Measurements from ENCODE around the gene KRT71.

KRT71 gene

GRCh38 chr12:52499806-52500560, 53.0 kb downstream of the KRT71 start:
- DNase-seq (ENCODE audit: low spot score) (no peak), ATAC-seq (ENCODE audit: low read depth) (no peak)
- TF ChIP-seq CTCF (IDR thresholded peaks at IDR 0.05; ENCODE audit: poor library complexity, severe bottlenecking): no peak
- Histone ChIP-seq H3K36me3 (ENCODE audit: low read depth) (no peaks in the 10 kb centered on the region), H3K4me1 (ENCODE audit: insufficient read depth, poor library complexity, severe bottlenecking) (peaks cover 34% of the 10 kb centered on the region), H3K27ac (ENCODE audit: poor library complexity, severe bottlenecking) (peak overlapping the region; percentile 35), H3K4me3 (ENCODE audit: severe bottlenecking) (no peak overlapping the region), H3K27me3 (ENCODE audit: insufficient read depth, poor library complexity, severe bottlenecking) (no peaks in the 10 kb centered on the region), H3K9me3 (ENCODE audit: severe bottlenecking) (peaks cover 3% of the 10 kb centered on the region)

GRCh38 chr12:52498946-52499345, 54.0 kb downstream of the KRT71 start:
- H3K4me1 ChIP-seq (ENCODE audit: insufficient read depth, poor library complexity, severe bottlenecking): peaks cover 38% of the 10 kb centered on the region
- no peaks in the 10 kb centered on the region for H3K27me3 ChIP-seq (ENCODE audit: insufficient read depth, poor library complexity, severe bottlenecking)
- peak overlapping the region; percentile 35 for H3K27ac ChIP-seq (ENCODE audit: poor library complexity, severe bottlenecking)
- no peaks in the 10 kb centered on the region for H3K36me3 ChIP-seq (ENCODE audit: low read depth)
- H3K4me3 ChIP-seq (ENCODE audit: severe bottlenecking): no peak overlapping the region
- no peak for TF ChIP-seq CTCF (IDR thresholded peaks at IDR 0.05; ENCODE audit: poor library complexity, severe bottlenecking)
- ATAC-seq (ENCODE audit: low read depth) (no peak), DNase-seq (ENCODE audit: low spot score) (no peak)
- peaks cover 3% of the 10 kb centered on the region for H3K9me3 ChIP-seq (ENCODE audit: severe bottlenecking)

- Histone ChIP-seq H3K4me3 (ENCODE audit: severe bottlenecking) (no peak overlapping the region), H3K27me3 (ENCODE audit: insufficient read depth, poor library complexity, severe bottlenecking) (no peaks in the 10 kb centered on the region), H3K4me1 (ENCODE audit: insufficient read depth, poor library complexity, severe bottlenecking) (peaks cover 44% of the 10 kb centered on the region), H3K27ac (ENCODE audit: poor library complexity, severe bottlenecking) (peak overlapping the region; percentile 100), H3K36me3 (ENCODE audit: low read depth) (no peaks in the 10 kb centered on the region), H3K9me3 (ENCODE audit: severe bottlenecking) (peaks cover 2% of the 10 kb centered on the region)
- TF ChIP-seq CTCF (IDR thresholded peaks at IDR 0.05; ENCODE audit: poor library complexity, severe bottlenecking): no peak
- ATAC-seq (ENCODE audit: low read depth) (no peak), DNase-seq (ENCODE audit: low spot score) (no peak)
These were observed 55.0 kb downstream of the KRT71 start for GRCh38 chr12:52497975-52498374.

- DNase-seq (ENCODE audit: low spot score) (no peak), ATAC-seq (ENCODE audit: low read depth) (peak; percentile 34)
- TF ChIP-seq CTCF (IDR thresholded peaks at IDR 0.05; ENCODE audit: poor library complexity, severe bottlenecking): no peak
- peak overlapping the region; percentile 100 for H3K27ac ChIP-seq (ENCODE audit: poor library complexity, severe bottlenecking)
- H3K4me3 ChIP-seq (ENCODE audit: severe bottlenecking): no peak overlapping the region
- H3K27me3 ChIP-seq (ENCODE audit: insufficient read depth, poor library complexity, severe bottlenecking): no peaks in the 10 kb centered on the region
- peaks cover 44% of the 10 kb centered on the region for H3K4me1 ChIP-seq (ENCODE audit: insufficient read depth, poor library complexity, severe bottlenecking)
- H3K36me3 ChIP-seq (ENCODE audit: low read depth): peaks cover 9% of the 10 kb centered on the region
- H3K9me3 ChIP-seq (ENCODE audit: severe bottlenecking): no peaks in the 10 kb centered on the region
These were observed 56.3 kb downstream of the KRT71 start for GRCh38 chr12:52496590-52497071.

GRCh38 chr12:52496054-52496453, 56.9 kb downstream of the KRT71 start:
- no peak for TF ChIP-seq CTCF (IDR thresholded peaks at IDR 0.05; ENCODE audit: poor library complexity, severe bottlenecking)
- Histone ChIP-seq H3K27me3 (ENCODE audit: insufficient read depth, poor library complexity, severe bottlenecking) (no peaks in the 10 kb centered on the region), H3K36me3 (ENCODE audit: low read depth) (peaks cover 15% of the 10 kb centered on the region), H3K4me3 (ENCODE audit: severe bottlenecking) (no peak overlapping the region), H3K4me1 (ENCODE audit: insufficient read depth, poor library complexity, severe bottlenecking) (peaks cover 44% of the 10 kb centered on the region), H3K9me3 (ENCODE audit: severe bottlenecking) (no peaks in the 10 kb centered on the region), H3K27ac (ENCODE audit: poor library complexity, severe bottlenecking) (peak overlapping the region; percentile 100)
- ATAC-seq (ENCODE audit: low read depth): no peak
- DNase-seq (ENCODE audit: low spot score): no peak
